ENCODE results near the gene LIMCH1.

DNA sequence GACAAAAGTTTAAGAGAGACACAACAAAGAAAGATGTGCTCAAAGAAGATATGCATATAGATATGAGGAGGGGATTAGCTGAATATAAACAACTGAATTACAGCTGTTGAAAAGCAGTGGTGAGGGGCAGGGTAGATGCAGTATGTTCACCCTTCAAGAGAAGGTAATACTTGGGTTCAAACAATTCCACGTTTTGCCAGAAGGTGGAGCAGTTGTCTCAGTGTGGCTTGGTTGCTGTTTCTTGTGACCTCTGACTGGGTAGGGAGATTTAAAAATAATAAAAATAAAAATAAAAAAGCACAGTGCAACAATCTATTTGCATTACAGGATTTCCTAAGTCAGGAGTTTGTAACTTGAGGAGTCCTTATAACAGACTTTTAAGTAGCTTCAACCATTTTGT, 187.3 kb downstream of the LIMCH1 start:
- TF ChIP-seq CTCF (IDR thresholded peaks at IDR 0.05; ENCODE audit: poor library complexity) (peak; percentile 7), EZH2phosphoT487 (IDR thresholded peaks at IDR 0.05; ENCODE audit: low read depth, severe bottlenecking, unreplicated experiment) (no peak), EZH2 (IDR thresholded peaks at IDR 0.05; ENCODE audit: borderline replicate concordance) (no peak)

Data from hepatocyte (in vitro differentiated cells).